ENCODE results near the gene RGS8.

RGS8 gene

DNA sequence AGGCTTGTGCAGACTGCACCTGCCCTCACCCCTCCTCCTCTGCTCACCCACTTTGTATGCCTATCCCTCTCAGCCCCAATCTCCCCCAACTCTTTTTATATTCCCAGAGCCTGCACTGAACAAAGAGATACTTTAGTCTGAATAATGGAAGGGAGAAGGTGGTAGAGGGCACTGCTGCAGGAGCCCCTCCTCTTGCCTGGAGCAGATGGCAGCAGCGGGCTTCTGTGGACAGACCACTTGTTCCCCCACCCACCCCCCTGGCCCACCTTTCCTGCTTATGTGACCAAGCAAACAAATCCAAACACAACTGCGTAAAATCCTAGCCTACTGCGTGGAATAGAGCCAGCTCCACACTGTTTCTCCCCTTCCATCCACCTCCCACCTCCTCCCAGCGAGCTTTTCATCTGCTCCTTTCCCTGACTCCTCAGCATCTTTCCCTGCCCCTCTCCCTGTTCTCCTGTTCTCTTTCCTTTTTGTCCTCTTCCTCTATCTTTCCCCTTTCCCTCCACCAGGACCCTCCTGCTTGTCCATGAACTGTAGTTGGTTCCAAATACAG lies 27.5 kb downstream of the RGS8 start:
- no peak for DNase-seq (ENCODE audit: low read depth in 2 of 2)
- no peak overlapping the region for H3K4me3 ChIP-seq (replicated peaks in 1 of 2; ENCODE audit: low read depth in 2 of 2, low read length in 2 of 2)
- TF ChIP-seq, protein P1, sequence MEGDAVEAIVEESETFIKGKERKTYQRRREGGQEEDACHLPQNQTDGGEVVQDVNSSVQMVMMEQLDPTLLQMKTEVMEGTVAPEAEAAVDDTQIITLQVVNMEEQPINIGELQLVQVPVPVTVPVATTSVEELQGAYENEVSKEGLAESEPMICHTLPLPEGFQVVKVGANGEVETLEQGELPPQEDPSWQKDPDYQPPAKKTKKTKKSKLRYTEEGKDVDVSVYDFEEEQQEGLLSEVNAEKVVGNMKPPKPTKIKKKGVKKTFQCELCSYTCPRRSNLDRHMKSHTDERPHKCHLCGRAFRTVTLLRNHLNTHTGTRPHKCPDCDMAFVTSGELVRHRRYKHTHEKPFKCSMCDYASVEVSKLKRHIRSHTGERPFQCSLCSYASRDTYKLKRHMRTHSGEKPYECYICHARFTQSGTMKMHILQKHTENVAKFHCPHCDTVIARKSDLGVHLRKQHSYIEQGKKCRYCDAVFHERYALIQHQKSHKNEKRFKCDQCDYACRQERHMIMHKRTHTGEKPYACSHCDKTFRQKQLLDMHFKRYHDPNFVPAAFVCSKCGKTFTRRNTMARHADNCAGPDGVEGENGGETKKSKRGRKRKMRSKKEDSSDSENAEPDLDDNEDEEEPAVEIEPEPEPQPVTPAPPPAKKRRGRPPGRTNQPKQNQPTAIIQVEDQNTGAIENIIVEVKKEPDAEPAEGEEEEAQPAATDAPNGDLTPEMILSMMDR (IDR thresholded peaks at IDR 0.05; ENCODE audit: low read depth, low read length): no peak

DNA sequence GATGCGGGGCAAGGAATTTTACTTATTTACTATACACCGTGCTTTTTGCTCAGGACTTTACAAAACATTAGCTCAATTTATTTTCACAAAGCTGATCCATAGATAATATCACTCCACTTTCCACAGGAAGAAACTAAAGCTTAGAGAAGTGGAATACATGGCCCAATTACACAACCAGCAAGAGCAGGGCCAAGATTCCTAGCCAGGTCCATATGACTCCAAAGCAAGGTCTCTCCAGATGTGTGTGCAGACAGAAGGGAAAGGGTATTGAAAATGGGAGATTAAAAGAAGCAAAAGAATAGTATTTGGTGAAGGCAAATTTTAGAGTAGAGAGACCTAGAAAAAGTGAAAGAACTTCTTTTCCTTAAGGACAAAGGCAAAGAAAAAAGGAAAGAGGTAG lies 30.4 kb downstream of the RGS8 start:
- no peak for DNase-seq (ENCODE audit: low read depth in 2 of 2)
- TF ChIP-seq, protein P1 (IDR thresholded peaks at IDR 0.05; ENCODE audit: low read depth, low read length): no peak
- no peak overlapping the region for H3K4me3 ChIP-seq (replicated peaks in 1 of 2; ENCODE audit: low read depth in 2 of 2, low read length in 2 of 2)

DNA sequence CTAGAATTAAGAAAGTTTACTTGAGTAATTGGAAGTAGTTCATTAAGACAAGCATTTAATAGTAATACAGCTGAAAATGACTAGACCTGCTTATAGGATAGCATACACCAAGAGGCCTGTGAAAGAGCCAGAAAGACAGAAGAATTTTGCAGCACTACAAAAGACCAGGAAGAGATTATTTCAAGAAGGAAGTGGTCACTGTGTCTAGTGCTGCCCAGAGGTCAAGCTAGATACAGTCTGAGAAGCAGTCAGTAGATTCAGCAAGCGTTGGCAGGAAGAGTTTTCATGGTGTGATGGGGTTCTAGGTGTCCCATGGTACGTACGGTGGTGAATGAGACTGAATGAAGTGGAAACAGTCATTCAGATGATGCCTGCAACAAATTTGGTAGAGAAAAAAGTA lies 31.5 kb downstream of the RGS8 start:
- TF ChIP-seq, protein P1 (IDR thresholded peaks at IDR 0.05; ENCODE audit: low read depth, low read length): no peak
- no peak for DNase-seq (ENCODE audit: low read depth in 2 of 2)
- no peak overlapping the region for H3K4me3 ChIP-seq (replicated peaks in 1 of 2; ENCODE audit: low read depth in 2 of 2, low read length in 2 of 2)

DNA sequence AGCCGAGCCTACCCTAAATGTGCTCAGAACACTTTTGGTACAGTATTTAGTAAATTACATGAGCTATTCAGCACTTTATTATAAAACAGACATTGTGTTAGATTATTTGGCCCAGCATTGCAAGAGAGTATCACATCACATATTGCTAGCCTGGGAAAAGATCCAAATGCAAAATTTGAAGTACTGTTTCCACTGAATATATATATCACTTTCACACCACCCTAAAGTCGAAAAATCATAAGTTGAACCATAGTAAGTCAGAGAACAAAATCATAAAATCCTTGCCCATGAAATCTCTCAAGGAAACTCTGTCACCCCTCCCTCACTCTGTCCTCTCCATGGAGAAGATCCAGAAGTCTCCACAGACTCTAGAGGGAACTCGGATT lies 33.1 kb downstream of the RGS8 start:
- DNase-seq (ENCODE audit: low read depth in 2 of 2): no peak
- no peak overlapping the region for H3K4me3 ChIP-seq (replicated peaks in 1 of 2; ENCODE audit: low read depth in 2 of 2, low read length in 2 of 2)
- TF ChIP-seq, protein P1 (IDR thresholded peaks at IDR 0.05; ENCODE audit: low read depth, low read length): no peak

DNA sequence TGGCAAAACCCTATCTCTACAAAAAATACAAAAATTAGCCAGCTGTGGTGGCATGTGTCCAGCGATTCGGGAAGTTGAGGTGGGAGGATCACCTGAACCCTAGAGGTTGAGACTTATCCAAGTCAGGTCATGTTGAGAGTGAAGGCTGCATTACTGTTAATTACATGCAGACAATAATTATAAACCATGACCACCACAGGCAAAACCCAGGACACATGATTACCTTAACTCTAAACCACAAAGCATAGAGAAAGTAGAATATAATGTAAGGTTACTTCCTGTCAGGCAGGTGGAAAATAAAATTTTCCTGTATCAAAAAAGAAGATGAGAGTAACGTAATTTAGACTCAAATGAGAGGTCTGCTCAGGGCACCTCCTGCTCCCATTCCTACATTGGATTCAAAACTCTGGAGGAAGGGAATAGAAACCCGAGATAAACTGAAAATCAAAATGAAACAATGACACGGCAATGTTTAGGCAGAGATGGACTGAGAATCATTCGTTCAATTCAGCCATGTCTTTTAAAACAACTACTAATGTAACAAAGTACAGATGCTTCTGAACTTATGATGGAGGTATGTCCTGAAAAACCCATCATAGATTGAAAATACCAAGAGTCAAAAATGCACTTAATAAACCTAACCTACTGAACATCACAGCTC lies 33.6 kb downstream of the RGS8 start:
- TF ChIP-seq, protein P1 (IDR thresholded peaks at IDR 0.05; ENCODE audit: low read depth, low read length): no peak
- no peak for DNase-seq (ENCODE audit: low read depth in 2 of 2)
- no peak overlapping the region for H3K4me3 ChIP-seq (replicated peaks in 1 of 2; ENCODE audit: low read depth in 2 of 2, low read length in 2 of 2)

DNA sequence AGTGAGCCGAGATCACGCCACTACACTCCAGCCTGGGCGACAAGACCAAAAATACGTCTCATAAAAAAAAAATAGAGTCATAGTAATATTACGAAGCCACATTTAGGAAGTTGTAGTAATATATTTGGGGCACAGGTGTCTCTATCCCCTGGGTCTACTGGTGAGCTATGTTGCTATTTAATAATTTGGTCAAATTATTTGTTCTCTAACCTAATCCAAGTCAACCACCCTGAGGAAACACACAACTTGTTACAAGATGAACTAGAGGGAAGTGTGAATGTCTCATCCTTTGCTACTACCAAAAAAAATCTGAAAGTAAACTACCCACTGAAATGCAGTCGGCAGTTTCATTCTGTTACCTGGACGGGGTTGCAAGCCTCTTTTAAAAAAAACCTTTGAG lies 35.3 kb downstream of the RGS8 start:
- TF ChIP-seq, protein P1 (IDR thresholded peaks at IDR 0.05; ENCODE audit: low read depth, low read length): no peak
- no peak overlapping the region for H3K4me3 ChIP-seq (replicated peaks in 1 of 2; ENCODE audit: low read depth in 2 of 2, low read length in 2 of 2)
- no peak for DNase-seq (ENCODE audit: low read depth in 2 of 2)

DNA sequence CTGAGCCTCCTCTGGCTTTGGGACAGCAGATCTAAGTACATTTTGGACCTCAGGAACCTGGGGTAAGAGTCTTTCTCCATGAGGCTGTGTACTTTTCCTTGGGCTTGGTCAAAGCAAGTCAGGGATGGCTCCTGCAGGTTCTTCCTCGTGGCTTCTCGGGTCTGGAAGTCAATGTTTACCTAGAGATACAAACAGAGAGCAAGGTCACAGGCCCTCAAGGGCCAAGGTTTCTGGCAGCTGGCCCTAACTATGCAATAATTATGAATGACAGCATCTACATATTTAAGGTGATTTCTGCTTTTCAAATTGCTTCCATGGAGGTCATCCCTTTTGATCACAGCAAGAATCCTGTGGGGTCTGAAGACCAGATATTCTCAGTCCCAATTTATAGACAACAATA lies 37.6 kb downstream of the RGS8 start:
- H3K4me3 ChIP-seq (replicated peaks in 1 of 2; ENCODE audit: low read depth in 2 of 2, low read length in 2 of 2): no peak overlapping the region
- no peak for DNase-seq (ENCODE audit: low read depth in 2 of 2)
- TF ChIP-seq, protein P1 (IDR thresholded peaks at IDR 0.05; ENCODE audit: low read depth, low read length): no peak
